ENCODE measurements around the gene YIF1A.

DNA sequence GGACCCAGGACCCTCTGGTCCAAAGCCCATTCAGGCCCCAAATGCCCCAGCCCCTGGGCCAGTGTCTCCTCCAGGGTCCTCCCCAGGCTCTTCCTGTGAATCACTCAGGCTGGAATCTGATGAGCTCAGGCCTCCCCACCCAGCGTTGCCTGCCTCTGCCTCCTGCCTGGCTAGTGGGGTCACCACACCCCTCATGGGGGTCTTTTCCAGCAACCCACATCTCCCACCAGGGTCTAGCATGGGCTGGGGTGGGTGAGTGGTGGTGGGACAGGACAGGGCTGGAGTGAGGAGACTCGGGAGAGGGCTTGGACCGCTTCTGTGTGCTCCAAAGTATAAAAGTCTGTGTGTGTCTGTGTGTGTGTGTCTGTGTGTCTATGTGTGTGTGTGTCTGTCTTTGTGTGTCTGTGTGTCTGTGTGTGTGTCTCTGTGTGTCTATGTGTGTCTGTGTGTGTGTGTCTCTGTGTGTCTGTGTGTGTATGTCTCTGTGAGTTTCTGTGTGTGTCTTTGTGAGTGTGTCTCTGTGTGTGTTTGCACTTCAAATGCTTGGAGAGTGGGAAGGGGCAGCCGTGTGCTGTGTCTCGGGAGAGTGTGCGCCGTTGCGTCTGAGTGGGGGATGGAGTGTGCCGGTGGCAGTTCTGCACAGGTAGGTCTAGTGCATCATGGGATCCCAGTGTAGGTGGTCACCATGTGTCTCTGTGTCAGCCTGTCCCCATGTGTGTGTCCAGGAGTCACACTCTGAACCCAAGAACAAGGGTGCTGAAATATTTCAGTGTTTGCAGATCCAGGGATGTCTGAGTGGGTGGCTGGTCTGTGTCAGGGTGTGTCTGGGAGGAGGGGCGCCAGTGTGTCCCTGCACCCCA lies 38.5 kb upstream of the YIF1A start:
- TF ChIP-seq, protein P1, sequence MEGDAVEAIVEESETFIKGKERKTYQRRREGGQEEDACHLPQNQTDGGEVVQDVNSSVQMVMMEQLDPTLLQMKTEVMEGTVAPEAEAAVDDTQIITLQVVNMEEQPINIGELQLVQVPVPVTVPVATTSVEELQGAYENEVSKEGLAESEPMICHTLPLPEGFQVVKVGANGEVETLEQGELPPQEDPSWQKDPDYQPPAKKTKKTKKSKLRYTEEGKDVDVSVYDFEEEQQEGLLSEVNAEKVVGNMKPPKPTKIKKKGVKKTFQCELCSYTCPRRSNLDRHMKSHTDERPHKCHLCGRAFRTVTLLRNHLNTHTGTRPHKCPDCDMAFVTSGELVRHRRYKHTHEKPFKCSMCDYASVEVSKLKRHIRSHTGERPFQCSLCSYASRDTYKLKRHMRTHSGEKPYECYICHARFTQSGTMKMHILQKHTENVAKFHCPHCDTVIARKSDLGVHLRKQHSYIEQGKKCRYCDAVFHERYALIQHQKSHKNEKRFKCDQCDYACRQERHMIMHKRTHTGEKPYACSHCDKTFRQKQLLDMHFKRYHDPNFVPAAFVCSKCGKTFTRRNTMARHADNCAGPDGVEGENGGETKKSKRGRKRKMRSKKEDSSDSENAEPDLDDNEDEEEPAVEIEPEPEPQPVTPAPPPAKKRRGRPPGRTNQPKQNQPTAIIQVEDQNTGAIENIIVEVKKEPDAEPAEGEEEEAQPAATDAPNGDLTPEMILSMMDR (IDR thresholded peaks at IDR 0.05; ENCODE audit: low read depth, low read length) = no peak
- TF ChIP-seq POLR2A (IDR thresholded peaks at IDR 0.05; ENCODE audit: extremely low read depth, insufficient read length) (no peak), MYC (IDR thresholded peaks at IDR 0.05; ENCODE audit: low read depth, low read length) (no peak), MAX (IDR thresholded peaks at IDR 0.05; ENCODE audit: low read depth, low read length) (no peak)
